Stimulated activated CD8-positive, alpha-beta memory T cell treated with anti-CD3 and anti-CD28 coated beads, Interleukin-15, amount 100 ng/mL, for 1 hour (primary cell): Measurements from ENCODE around the gene ACP1.

ENCODE experiments used
- DNase-seq: peaks from one replicate; pipeline ENCODE4 v3.0.0-alpha.2; 2020; ENCODE audit warnings: low read depth

ACP1 gene

DNA sequence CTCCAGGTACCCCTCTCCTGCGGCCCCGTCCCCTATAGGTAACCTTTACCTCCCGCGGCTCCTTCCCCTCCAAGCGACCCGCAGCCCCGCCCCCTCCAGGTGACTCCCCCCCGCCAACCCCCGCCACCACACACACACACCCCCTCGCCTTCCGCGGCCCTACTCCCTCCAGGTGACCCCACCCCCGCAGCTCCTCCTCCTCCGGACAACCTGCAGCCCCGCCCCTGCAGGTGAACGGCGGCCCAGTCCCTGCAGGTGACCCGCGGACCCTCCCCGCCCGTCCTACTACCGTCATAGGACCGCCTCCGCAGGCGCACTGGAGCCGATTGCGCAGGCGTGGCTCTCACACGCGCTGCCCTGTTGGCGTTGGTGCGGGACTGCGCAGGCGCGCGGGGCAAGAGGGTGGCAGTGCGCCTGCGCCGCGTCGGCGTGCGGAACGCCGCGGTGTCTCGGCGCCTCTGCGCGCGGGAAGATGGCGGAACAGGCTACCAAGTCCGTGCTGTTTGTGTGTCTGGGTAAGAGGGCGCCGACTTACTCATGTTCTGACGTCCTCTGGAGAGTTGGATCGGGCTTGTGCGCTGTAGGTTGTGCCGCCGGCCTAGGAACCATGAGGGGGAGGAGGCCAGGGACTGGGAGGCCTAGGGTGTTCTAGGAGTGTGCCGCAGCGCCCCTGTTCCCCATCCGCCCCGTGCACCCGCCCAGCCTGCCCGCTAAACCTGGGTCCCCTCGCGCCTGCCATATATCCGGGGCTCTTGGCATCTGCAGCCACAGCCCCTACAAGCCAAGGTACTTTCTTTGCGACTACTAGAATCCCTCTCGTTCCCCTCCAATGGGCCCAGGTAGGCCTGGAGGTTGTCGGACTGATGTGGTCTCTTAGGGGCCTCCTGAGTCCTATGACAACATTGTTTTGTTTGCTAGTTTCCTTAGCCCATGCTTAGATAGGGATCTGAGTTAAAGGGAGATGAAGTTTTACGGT lies at the start of gene ACP1:
TSS of gene ACP1 (plus strand) at position 455 of the 976 bp plus-strand sequence. CDS start at position 473, 18 bp downstream.
- peak; percentile 84 for DNase-seq

DNA sequence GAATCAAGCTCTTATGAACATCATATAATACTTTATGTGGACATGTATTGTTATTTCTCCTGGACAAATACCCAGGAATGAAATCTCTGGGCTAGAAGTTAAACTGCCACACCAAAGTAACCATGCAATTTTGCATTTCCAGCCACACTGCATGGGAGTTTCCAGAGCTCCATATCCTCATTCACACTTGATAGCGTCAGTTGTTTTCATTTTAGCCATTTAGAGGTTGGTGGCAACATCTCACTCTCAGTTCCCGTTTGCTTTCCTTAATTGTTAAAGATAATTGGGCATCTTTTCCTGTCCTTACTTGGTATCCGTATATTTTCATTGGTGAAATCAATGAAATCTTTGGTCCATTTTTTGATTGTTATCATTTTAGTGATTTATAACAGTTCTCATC lies 48.7 kb upstream of the ACP1 start:
- no peak for DNase-seq

DNA sequence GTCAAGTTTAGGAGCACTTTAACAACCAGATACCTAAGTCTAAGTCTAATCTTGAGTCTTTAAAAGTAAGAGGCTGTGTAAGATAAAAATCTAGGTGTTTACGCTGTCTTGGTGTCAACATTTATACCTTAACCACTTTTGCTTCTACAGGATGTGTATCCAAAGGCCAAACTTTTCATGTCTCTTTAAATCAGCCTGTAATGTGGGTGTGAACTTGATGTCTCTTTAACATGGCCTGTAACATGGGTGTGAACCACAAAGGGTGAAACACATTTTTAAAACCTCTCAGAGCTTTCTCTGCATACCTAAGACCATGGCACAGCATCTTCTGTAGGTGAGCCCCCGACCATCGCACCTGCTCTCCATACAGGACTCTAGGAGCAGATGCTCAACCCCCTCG lies 41.3 kb upstream of the ACP1 start:
- no peak for DNase-seq

DNA sequence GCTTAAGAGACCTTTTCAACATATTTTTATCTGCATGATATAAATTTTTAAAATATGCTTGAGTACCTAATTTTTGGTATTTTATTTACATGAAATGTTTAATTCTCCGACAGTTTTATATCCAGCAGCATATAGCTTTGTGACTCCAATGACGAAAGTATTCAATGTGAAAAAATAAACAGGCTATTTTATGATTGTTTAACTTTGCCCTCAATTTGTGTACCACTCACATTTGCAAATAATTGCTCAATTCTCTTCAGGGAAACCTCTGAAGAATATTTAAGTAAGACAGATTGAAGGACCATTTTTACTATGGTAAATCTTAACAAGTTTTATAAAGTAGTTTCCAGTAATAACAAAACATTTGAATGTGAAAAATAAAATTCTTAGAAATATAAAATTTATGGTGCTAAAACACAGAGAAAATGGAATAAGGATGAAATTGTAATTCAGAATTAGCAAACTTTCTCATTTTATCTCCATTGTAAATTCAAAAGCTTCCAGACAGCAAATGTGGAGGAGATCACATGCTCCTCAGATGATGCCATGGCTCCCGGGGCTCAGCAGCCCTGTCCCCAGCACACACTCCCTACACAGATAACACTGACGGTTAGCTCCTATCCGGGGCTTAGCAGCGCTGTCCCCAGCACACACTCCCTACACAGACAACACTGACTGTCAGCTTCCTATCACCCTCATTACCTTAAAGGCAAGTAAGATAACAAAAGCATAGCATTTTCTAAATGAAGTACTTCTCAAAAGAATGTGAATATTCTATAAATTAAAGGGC lies 40.6 kb upstream of the ACP1 start:
- DNase-seq: no peak

- no peak for DNase-seq
Observed at GRCh38 chr2:228115-228514, 36.6 kb upstream of the ACP1 start.

GRCh38 chr2:228518-229278 lies 36.0 kb upstream of the ACP1 start:
- DNase-seq: no peak

DNA sequence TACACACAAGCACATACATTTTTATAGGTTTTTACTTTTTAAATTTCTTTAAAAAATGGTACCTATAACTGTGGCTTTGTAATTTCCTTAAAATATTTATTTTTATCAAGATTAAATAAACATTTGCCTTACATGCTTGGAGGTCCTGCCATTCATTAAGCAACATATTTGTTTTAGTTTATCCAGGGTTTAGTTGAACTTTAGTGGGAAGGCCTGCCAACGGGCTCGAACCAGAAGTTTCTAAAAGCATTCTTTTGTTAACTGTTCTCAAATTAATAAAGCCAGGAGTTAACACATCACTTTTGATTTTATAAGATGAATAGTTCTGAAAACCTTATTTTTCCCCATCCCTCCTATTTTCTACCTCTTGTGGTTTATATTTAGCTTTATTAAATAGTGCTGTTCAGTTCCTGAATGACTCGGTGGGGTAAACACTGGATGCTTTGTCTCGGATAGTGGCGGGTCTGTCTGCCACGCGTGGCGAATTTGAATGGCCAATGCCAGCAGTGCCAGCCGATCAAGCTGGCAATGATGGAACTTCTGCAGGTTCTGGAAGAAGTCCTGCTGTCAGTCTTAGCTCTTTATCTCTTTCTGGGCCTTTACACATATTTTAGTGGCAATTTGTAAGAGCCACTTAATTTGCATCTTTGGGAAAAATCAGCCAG lies 33.1 kb upstream of the ACP1 start:
- DNase-seq: no peak

DNA sequence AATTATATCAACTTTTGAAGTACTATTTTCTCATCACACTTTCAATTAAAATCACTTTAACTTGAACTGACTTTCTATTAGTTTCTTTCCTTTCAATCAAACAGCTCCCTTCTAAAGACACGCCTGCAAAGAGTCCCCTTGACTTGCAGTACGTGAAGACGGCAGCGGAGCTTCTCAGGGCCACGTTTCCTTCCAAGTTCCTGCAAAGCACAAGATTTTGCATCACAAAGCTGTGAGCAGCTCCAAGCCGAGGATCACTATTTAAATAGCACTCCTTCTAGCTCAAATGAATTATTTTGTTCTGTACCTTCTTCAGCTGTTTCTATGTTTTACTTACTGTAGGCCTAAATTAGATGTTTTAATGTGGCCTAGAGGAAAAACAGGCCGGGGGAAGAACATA lies 31.7 kb upstream of the ACP1 start:
- DNase-seq: no peak

DNA sequence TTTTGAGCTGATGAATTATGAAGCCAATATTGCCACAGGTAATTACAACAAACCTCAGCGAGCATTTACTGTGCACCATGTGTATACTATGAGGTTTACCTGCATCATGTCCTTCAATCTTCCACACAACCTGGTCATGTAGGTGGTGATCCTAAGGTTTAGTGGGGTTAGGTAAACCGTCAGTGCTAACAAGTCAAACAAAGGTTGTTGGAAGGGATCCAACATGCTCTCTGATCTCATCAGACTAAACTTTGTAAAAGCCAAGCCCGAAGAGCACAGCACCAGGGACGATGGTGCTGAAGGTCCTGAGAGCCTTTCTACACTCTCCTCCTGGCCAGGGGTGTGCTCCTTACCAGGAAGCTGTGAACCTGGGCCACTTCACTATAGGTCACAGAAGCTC lies 30.3 kb upstream of the ACP1 start:
- DNase-seq: no peak

DNA sequence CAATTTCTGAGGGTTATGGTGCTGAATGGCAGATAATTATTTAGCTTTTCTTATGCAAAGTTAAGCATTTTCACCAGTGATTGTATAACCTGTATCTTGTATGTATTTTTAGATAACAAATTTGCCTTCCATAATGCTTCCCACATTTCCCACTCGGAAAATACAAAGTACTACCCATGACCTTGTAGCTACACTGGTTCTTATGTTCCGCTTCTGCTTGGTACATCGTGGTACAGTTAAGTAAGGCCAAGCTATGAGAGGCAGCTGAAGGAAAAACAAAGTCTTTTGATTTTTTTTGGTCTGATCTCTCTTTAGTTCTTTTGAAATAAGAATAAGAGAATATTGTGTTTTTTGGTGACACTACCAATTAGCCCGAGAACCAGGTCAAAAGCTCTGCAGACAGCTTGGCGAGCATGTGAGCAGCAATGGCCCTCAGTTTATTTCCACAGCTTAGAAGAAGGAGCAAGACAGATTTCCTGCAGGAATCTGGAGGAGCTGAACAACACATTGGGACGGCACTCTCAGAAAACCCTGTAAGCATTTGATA lies 27.7 kb upstream of the ACP1 start:
- DNase-seq: no peak

- DNase-seq: no peak
Observed at GRCh38 chr2:237878-238277, 26.9 kb upstream of the ACP1 start.

- DNase-seq: no peak
Observed at GRCh38 chr2:238431-238830, 26.3 kb upstream of the ACP1 start.

- DNase-seq: no peak
Observed at GRCh38 chr2:238869-239268, 25.9 kb upstream of the ACP1 start.

GRCh38 chr2:244547-244946 lies 20.2 kb upstream of the ACP1 start:
- DNase-seq: no peak

DNA sequence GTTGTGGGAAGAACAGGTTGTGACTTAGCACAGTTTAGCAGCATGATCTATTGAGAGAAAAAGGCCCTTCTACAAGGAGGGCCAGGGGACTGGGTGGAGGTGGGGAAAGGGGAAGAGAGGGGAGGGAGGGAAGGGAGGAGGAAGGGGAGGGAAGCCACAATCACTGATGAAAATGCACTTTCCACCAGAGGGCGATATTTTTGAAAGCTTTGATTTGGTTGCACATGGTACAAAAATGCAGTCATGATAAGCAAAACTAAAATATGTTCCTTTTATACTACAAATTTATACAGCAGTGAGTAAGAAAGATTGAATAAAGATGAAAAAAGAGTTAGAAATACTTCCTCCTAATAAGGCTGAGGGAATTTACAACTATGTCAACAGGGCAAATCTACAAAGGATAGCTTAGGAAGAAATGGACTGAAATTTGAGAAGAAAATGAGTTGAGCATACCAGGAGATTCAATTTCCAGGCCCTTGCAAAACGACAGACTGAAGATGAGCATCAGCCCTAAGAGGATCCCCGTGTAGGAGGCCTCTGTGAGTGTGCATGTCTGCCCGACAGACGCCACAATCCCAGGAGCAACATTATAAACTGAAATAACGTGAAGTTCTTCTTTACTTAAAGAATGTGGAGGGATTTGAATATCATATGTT lies 18.1 kb upstream of the ACP1 start:
- no peak for DNase-seq

GRCh38 chr2:248724-249123 lies 16.0 kb upstream of the ACP1 start:
- no peak for DNase-seq

- DNase-seq: no peak
Observed at GRCh38 chr2:249538-250042, 15.2 kb upstream of the ACP1 start.

DNA sequence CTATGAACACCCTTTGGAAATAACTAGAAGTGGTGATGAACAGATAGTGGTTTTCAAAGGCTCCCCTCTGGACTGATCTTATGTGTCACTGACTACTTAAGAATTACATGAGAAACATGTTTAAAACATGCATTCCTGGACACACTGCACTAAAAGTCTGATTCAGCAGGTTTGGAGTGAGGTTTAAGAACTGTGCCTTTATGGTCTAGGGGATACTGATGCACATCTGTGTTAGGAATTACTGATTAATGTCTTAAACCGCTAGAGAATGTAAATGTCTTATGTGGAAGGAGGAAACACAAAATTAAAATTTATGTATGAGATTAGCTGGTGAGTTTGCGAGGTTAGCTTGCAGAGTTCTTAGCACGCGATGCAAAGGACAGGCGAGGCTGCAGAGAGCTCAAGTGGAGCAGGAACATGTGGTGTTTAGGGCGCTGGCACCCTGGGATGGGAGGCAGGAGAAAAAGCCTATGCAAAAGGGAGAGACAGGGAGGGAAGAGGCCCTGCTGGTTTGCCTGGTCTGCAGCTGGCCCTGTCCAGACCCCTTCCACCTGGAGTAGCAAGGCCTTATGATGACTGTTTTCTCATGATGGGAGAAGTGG lies 12.6 kb upstream of the ACP1 start:
- DNase-seq: no peak

DNA sequence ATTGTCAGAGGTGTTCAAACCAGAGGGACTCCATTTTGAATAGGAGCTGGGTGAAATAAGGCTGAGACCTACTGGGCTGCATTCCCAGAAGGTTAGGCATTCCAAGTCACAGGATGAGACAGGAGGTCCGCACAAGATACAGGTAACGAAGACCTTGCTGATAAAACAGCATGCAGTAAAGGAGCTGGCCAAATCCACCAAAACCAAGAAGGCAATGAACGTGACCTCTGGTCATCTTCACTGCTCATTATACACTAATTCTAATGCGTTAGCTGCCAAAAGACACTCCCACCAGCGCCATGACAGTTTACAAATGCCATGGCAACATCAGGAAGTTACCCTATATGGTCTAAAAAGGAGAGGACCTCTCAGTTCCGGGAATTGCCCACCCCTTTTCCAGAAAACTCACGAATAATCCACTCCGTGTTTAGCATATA lies 11.5 kb upstream of the ACP1 start:
- DNase-seq: no peak

DNA sequence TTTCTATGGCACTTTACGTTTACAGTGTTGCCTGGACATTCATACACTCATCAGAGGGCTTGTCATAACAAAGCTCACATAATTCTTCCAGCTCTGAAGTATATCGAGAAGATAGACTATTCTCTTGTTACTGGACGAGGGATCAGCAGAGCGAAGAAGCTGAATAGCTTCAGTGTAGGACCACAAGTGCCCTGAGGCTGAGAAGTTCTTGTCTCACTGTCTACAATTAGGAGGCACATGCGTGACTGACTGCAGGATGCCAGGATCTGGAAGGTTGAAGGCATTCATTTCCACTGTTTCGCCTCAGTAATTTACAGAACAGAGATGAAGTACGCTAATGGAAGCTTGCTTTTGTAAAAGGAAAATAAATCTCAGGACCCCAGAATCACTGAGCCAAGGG lies 10.5 kb upstream of the ACP1 start:
- DNase-seq: no peak
